ENCODE measurements around the gene WDR33.

- no peak for TF ChIP-seq GATA3 (IDR thresholded peaks at IDR 0.05; ENCODE audit: low read depth, low read length)
- no peak for TF ChIP-seq GATA2 (IDR thresholded peaks at IDR 0.05; ENCODE audit: low read depth, low read length)
Observed at GRCh38 chr2:127763776-127764175, 47.2 kb downstream of the WDR33 start.

Measured in SH-SY5Y (cell line).